ENCODE data around the gene CHTF18.

Gene CHTF18

DNA sequence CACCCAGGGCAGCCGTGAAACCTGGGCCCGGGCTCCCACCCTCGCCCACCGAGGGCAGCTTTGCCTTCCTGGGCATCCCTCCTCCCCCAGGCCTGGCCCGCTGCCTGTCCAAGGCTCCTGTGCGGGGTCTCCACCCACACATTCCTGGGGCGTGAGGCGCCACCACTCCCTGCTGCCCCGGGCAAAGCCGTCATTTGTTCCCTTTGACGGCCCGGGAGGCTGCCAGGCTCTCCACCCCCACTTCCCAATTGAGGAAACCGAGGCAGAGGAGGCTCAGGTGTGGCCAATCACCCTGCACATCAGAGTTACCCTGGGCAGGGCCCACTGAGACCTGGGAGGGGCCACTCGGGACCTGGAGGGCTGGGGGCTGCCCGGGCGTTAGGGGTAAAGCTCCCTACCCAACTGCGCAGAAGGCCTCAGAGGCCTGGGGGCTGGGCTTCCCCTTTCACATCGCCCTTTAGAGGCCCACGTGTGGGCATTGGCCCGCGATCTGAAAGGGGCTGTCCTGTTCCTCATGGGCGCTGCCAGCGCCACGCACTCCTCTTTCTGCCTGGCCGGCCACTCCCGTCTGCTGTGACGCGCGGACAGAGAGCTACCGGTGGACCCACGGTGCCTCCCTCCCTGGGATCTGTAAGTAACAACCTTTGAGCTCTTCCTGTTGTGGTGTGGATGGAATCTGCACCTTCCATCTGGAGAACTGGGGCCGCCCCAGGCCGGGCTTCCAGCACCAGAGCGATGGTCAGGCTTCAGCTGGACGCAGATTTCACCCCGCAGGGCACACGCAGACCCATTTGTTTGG is 27.7 kb upstream of the CHTF18 start, which contains the start of gene MSLN:
TSS of gene MSLN (plus strand) at position 190 of the 799 bp plus-strand sequence. CDS start 1,947 bp downstream, outside the sequence.
- DNase-seq (ENCODE audit: low spot score) = no peak

DNA sequence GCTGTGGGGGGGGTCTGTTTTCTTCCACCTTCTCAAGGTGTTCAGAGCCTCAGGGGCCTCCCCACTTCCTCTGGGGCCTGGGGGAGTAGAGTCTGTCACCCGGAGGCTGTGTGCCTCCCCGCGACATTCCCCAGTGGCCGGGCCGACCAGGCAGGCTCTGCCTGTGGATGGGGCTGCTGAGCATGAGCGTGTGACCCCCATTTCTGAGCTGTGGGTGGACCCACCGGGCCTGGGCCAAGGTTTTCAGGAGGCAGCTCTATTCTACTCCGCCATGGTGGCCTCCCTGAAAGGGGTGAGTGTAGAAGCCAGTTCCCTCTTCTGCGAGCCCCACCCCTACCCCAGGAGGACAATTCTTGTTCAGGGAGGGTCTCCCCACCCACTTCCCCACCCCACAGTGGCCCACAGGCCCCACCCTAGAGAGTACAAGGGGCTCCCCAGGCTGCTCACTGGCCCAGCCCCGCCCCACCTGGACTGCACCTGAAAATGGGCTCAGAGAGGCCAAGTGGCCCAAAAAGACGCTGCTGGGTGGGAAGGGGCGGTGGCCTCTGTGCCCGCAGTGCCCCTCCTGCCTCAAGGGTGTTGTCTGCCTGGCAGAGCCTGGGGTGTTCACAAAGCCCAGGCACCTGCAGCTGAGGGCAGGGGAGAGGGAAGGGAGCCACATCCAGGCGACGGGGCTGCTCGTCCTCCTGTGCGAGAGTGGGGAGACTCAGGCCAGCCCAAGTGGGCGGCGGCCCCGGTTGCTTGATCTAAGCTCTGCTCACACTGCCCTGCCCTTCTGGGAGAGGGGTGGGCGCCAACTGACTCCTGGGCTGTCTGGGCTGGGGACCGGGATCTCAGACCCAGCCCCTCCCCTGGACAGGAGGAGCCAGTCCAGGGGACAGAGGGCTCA is 26.6 kb upstream of the CHTF18 start:
- DNase-seq (ENCODE audit: low spot score) = no peak

DNA sequence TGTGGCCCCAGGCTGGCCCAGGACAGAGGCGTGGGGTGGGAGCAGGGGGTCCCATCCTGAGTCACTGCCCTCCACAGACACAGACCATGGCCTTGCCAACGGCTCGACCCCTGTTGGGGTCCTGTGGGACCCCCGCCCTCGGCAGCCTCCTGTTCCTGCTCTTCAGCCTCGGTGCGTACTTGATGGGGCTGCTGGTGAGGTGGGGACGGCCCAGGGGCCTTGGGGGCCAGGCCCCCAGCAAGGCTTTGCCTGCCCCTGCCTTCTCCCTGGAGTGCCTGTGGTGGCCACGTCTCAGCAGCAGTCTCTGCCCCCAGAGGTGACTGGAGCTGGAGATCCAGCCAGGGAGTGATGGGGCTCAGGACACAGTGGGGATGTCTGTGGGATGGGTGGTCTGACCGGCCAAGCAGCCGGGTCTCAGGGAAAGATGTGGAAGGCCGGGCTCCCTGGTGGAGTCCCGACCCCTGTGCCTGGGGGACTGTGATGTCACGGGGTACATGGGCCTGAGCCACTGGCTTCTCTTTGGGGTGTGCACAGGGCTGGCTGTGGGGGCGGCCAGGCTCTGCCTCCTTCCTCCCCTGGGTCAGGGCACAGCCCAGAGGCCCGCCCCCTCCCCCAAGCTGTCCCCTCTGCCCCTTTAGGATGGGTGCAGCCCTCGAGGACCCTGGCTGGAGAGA is 25.7 kb upstream of the CHTF18 start:
- no peak for DNase-seq (ENCODE audit: low spot score)

DNA sequence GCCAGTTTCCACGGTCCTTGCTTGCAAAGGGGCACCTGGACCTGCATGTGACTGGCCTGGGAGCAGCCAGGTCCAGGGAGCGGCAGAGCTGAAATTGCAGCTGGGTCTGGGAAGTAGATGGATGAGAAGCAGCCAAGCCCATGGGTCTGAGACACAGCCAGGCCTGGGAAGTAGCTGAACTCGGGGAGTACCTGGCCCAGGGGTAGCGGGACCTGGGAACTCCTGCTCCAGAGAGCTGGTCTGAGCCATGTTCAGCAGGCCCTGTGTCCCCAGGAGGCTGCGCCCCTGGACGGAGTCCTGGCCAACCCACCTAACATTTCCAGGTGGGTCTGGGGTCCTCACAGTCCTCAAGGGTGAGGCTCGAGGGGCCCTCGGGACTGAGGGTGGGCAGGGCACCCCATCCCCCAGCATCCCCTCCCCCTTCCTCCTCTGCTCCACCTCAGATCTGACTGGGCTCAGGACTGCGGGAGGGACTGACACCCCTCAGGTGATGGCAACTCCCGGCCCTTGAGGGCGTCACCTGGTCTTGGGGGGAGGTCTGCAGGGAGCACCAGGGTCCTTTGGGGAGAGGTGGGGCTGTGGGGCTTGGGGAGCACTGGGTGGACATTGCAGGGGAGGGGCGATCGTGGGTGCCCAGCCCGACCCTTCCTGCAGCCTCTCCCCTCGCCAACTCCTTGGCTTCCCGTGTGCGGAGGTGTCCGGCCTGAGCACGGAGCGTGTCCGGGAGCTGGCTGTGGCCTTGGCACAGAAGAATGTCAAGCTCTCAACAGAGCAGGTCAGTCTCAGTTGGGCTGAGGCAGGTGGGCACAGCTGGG is 24.8 kb upstream of the CHTF18 start:
- DNase-seq (ENCODE audit: low spot score) = no peak

DNA sequence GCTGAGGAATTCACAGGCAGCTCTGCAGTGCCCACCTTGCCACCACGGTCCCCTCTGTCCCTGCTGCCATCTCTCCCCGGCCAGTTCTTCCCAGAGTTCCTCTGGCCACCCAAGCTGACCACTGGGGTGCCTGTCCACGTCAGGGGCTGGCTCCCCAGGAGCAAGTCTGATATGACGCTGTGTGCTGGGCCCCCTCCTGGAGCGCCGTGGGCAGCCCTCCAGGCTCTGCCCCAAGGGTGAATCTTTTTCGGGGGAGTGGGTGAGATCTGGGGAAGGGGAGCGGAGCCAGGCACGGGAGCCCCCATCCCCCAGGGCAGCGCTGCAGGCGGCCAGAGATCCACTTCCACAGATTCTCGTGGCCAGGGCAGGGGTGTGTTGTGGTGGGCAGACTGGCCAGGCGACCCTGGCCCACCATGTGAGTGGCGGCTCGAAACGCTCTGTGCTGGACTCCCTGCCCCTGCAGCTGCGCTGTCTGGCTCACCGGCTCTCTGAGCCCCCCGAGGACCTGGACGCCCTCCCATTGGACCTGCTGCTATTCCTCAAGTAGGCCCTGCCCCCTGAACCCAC is 24.2 kb upstream of the CHTF18 start:
- no peak for DNase-seq (ENCODE audit: low spot score)

DNA sequence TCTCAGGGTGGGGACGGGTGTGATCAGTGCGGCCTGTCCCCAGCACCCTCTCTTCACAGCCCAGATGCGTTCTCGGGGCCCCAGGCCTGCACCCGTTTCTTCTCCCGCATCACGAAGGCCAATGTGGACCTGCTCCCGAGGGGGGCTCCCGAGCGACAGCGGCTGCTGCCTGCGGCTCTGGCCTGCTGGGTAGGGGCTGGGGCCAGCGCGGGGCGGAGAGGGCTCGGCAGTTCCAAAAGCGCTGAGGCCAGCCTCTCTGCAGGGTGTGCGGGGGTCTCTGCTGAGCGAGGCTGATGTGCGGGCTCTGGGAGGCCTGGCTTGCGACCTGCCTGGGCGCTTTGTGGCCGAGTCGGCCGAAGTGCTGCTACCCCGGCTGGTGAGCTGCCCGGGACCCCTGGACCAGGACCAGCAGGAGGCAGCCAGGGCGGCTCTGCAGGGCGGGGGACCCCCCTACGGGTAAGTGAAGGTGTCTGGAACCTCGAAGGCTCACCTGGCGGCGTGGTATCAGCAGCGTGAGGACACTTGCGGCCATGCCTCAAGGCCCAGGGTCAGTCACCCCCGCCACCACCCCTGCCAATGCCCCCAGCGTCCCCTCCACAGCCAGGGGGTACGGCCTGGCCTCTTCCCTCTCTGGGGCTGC is 23.5 kb upstream of the CHTF18 start:
- DNase-seq (ENCODE audit: low spot score) = no peak

DNA sequence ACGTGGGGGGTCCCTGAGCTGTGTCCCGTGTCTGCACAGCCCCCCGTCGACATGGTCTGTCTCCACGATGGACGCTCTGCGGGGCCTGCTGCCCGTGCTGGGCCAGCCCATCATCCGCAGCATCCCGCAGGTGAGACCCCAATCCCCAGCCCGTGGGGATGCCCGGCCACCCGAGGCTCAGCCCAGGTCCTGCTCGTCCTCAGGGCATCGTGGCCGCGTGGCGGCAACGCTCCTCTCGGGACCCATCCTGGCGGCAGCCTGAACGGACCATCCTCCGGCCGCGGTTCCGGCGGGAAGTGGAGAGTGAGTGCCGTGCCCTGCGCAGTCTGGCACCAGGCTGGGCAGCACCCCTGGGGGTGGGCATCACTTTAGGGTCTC is 22.9 kb upstream of the CHTF18 start:
- DNase-seq (ENCODE audit: low spot score) = no peak

DNA sequence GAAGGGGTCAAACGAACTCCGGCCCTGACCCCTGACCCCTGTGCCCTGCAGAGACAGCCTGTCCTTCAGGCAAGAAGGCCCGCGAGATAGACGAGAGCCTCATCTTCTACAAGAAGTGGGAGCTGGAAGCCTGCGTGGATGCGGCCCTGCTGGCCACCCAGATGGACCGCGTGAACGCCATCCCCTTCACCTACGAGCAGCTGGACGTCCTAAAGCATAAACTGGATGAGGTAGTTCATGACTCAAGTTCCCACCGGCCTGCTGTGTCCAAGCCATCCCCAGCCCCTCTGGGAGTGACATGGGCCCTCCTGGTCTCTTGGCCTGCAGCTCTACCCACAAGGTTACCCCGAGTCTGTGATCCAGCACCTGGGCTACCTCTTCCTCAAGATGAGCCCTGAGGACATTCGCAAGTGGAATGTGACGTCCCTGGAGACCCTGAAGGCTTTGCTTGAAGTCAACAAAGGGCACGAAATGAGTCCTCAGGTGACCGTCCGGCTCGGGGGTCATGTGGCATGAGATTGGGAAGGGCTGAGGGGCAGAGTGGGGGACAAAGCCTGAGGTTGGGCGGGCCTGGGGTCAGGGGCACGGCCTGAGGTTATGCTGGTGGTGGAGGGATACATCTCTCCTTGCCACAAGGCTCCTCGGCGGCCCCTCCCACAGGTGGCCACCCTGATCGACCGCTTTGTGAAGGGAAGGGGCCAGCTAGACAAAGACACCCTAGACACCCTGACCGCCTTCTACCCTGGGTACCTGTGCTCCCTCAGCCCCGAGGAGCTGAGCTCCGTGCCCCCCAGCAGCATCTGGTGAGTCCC is 22.2 kb upstream of the CHTF18 start:
- DNase-seq (ENCODE audit: low spot score) = no peak

DNA sequence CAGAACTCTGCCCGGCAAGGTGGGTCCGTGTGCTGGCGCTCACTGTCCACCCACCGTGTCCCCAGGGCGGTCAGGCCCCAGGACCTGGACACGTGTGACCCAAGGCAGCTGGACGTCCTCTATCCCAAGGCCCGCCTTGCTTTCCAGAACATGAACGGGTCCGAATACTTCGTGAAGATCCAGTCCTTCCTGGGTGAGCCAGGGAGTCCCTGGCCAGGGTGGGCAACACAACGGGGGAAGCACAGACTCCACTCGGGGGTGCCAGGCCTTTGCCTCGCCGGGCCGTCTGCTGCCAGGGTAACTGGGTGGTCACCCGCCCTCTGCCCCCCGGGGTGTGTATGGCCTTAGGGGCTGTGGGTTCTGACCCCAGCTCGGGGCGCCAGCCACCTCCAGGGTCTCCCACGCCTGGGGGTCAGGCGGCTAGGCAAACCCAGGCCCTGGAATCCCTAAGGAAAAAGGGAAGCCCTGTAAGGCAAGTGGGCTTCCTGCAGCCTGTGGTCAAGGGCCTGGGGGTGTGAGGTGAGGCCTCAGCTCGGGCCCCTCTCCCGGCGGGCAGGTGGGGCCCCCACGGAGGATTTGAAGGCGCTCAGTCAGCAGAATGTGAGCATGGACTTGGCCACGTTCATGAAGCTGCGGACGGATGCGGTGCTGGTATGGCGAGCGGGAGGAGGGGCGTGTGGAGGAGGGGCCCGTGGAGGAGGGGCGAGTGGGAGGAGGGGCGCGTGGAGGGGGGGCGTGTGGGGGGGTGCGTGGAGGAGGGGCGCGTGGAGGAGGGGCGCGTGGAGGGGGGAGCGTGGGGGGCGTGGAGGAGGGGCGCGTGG is 21.4 kb upstream of the CHTF18 start:
- no peak for DNase-seq (ENCODE audit: low spot score)

DNA sequence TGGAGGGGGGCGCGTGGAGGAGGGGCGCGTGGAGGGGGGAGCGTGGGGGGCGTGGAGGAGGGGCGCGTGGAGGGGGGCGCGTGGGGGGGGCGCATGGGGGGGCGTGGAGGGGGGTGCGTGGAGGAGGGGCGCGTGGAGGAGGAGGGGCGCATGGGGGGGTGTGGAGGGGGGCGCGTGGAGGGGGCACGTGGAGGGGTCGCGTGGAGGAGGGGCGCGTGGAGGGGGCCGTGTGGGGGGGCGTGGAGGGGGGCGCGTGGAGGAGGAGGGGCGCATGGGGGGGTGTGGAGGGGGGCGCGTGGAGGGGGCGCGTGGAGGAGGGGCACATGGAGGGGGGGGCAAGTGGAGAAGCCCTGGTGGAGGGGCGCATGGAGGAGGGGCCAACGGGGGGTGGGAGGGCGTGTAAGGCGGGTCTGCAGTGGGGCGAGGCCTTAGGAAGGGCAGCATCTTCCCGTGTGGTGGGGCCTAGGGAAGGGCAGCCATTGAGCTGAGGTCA is 20.6 kb upstream of the CHTF18 start:
- no peak for DNase-seq (ENCODE audit: low spot score)

DNA sequence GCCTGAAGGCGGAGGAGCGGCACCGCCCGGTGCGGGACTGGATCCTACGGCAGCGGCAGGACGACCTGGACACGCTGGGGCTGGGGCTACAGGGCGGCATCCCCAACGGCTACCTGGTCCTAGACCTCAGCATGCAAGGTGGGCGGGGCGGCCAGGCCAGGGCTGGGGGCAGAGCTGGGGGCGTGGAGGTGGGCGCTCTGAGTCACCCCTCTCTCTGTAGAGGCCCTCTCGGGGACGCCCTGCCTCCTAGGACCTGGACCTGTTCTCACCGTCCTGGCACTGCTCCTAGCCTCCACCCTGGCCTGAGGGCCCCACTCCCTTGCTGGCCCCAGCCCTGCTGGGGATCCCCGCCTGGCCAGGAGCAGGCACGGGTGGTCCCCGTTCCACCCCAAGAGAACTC is 20.0 kb upstream of the CHTF18 start:
- no peak for DNase-seq (ENCODE audit: low spot score)

DNA sequence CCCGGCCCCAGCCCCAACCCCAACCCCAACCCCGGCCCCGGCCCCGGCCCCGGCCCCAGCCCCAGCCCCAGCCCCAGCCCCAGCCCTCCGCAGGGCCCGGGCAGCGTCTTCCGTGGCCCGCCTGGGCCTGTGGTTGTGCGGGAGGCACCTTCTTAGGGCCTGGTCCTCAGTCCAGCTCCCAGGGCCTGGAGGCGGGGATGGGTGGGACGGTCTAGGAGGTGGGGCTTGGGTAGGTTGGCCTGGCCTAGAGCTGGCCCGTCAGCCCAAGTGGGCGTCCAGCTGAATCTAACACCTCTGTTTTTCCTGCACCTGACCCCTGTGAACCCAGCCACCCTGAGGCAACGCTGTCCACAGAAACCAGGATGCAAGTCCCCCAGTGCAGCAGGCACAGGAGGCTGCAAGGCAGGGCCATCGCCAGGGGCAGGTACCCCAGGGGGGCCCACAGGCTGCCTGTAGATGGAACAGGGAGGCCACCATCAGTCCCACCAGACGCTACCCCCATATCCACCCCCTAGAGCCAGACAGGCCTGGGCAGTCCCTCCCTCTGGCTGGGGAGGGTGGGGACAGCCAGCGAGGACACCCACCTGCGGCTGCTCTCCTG is 19.1 kb upstream of the CHTF18 start:
- DNase-seq (ENCODE audit: low spot score) = no peak

DNA sequence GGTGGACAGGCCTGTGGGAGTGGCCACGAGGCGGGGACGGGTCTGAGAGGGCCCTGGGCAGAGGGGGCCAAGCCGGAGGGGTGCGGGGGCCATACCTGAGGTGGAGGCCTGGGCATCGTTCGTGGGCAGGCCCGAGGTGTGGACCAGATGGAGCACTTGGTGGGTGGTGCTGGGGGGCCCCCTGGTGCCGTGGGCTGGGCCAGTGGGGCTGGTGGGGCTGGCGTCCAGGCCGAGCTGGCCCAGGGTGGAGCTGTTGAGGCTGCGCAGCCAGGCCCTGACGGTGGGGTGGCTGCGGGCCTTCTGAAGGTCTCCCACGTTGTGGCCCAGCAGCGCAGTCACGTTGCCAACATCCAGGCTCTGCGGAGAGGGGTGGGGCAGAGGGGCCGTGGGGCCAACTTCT is 18.5 kb upstream of the CHTF18 start:
- DNase-seq (ENCODE audit: low spot score) = no peak

DNA sequence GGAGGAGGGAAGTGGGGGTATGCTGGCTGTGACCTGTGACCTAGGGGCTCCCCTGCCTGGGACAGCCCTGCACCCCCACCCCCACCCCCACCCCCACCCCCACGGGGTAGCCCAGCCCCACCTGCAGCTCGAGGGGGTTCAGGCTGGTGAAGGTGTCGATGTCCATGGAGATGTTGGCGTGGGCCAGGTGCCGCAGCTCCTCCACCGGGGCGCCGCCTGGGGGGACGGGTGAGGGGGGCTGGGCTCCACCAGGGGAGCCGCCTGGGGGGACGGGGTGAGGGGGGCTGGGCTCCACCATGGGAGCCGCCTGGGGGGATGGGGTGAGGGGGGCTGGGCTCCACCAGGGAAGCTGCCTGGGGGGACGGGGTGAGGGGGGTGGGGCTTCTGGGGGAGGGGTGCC is 18.0 kb upstream of the CHTF18 start:
- DNase-seq (ENCODE audit: low spot score) = no peak

DNA sequence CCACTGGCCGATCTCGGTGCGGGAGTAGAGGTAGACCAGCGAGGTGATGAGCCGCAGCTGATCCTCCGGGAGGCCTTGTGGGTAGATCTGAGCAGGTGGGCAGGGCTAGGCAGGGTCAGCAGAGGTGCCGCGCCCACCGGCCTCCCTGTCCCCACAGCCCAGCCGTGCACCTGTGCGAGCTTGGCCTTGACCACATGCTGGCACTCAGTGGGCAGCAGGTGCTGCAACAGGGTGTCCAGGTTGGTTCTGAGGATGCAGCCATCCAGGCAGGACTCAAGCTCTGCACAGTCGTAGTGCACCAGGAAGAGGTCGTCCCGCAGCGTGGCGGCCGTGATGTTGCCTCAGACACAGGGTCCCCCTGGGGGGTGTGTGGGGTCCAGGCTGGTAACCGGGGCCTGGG is 15.5 kb upstream of the CHTF18 start:
- no peak for DNase-seq (ENCODE audit: low spot score)

DNA sequence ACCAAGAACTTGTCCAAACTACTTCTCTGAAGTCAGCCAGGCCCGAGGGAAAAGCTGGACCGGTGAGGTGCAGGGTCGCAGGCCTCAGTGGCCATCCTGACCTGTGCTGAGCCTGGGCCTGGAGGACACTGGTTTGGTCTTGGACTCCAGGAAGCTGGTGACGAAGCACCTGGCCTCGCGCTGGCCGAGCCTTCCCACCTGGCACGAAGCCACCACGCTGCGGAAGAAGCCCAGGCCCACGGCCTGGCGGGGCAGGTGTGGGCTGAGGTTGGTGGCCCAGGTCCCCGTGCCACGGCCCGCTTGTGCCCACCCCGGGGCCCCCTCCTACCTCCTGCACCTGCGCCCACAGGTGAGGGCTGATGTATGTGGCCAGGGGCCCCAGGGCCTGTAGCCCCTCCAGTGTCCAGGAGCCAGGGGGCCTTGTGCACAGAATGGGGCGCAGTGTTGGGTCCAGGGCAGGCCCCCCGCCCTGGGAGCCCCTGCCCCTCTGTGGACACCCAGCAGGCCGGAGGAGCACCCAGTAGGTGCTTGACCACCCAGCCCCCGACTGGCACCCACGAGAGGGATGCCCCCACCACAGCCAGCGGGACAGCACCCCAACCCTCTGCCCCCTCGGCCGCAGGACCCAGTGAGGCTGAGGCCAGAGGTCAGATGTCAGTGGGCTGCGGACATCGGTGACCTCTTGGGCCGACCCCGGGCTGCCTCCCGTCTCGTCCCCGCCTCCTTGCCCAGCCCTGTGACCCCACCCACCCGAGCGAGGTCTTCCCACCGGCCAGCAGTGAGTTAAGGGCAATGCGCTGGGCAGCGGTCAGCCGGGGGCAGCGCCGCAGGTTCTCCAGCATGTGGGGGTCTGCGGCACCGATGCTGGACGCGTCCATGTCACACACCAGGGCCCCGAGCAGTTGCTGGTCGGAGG is 14.1 kb upstream of the CHTF18 start:
- DNase-seq (ENCODE audit: low spot score) = no peak

DNA sequence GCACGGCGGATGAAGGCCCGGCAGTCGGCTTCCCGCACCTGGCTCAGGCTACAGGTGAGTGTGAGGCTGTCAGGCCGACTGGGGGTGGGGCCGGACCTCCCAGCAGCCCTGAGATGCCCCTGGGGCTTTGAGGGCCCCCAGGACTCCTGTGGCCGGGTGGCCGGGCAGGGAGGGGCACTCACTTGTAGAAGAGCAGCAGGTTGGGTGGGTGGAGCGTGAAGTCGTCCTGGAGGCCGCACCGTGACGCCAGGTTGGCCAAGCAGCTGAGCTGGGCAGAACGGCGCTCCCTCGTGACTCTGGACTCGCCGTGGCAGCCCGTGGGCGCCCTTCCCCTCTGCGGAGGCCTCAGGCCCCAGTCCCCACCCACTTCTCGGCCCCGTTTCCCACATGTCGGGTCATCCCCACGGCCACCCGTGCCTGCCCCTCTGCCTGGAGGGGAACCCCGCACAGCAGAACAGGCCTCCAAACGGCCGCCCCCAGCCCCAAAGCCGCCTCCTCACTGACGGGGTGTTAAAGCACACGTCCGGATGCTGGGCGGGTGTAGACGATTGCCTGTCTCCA is 13.1 kb upstream of the CHTF18 start:
- DNase-seq (ENCODE audit: low spot score) = no peak
